WTC11 (cell line): Measurements from ENCODE around the gene SLC25A30. TPM values are rescaled to one million over a fixed set of nuclear protein-coding genes. Genes with fewer than 3 reads are reported as not detected.

Experiments
- ATAC-seq: fragments of 200-7000 bp; cut with Tn5 transposase; 2 replicates; pipeline ENCODE4 v1.10.0; 2021; ENCODE audit warnings: mild to moderate bottlenecking, moderate library complexity
- CTCF ChIA-PET: fragments of 300-600 bp; sonication (Branson Sonifier 250); formaldehyde crosslinking; loops from one replicate; lab custom pipeline; 2021; ENCODE audit warnings: antibody characterized with exemption; lab: Charles Lee
- POLR2A ChIA-PET: fragments of 350-600 bp; sonication (Branson Sonifier 250); formaldehyde crosslinking; loops from one replicate; lab custom pipeline; 2021; ENCODE audit warnings: antibody characterized with exemption; lab: Charles Lee
- DNase-seq: peaks from one replicate; pipeline ENCODE4 v3.0.0; 2021; ENCODE audit warnings: low spot score
- H3K27ac Mint-ChIP-seq: 2 replicates; pipeline ENCODE4 v1.8.0; 2021; ENCODE audit warnings: mixed read lengths
- H3K27me3 Mint-ChIP-seq: 2 replicates; pipeline ENCODE4 v1.8.0; 2021; ENCODE audit warnings: low read depth, mild to moderate bottlenecking, moderate library complexity, mixed read lengths
- H3K36me3 Mint-ChIP-seq: 2 replicates; pipeline ENCODE4 v1.8.0; 2021; ENCODE audit warnings: mixed read lengths
- H3K4me1 Mint-ChIP-seq: 2 replicates; pipeline ENCODE4 v1.8.0; 2022; ENCODE audit warnings: mixed read lengths
- H3K4me3 Mint-ChIP-seq: 2 replicates; pipeline ENCODE4 v1.8.0; 2021; ENCODE audit warnings: mild to moderate bottlenecking, moderate library complexity, mixed read lengths
- H3K9me3 Mint-ChIP-seq: 2 replicates; pipeline ENCODE4 v1.8.0; 2021; ENCODE audit warnings: mixed read lengths
- ATF1 ChIP-seq: sonication (generic); formaldehyde crosslinking; IDR thresholded peaks from 2 replicates; pipeline ENCODE4 v1.8.1; 2023; ENCODE audit warnings: mild to moderate bottlenecking, moderate library complexity, missing genetic modification reagents
- CREM ChIP-seq: sonication (generic); formaldehyde crosslinking; IDR thresholded peaks from 2 replicates; pipeline ENCODE4 v1.8.1; 2022; ENCODE audit warnings: mild to moderate bottlenecking, missing genetic modification reagents, moderate library complexity
- ESRRA ChIP-seq: sonication (generic); formaldehyde crosslinking; IDR thresholded peaks from 2 replicates; pipeline ENCODE4 v1.8.1; 2022; ENCODE audit warnings: mild to moderate bottlenecking, missing genetic modification reagents, borderline replicate concordance
- FOXK1 ChIP-seq: sonication (generic); formaldehyde crosslinking; IDR thresholded peaks from 2 replicates; pipeline ENCODE4 v1.8.0; 2022; ENCODE audit warnings: mild to moderate bottlenecking, moderate library complexity, missing genetic modification reagents
- JAZF1 ChIP-seq: fragments of 250-450 bp; sonication (Bioruptor Pico); IDR thresholded peaks from 2 replicates; pipeline ENCODE4 v1.9.0; 2021; ENCODE audit warnings: moderate library complexity, mild to moderate bottlenecking, inconsistent platforms
- MYBL2 ChIP-seq: sonication (generic); formaldehyde crosslinking; IDR thresholded peaks from 2 replicates; pipeline ENCODE4 v1.8.1; 2023; ENCODE audit warnings: mild to moderate bottlenecking, moderate library complexity, missing genetic modification reagents
- NFE2L1 ChIP-seq: sonication (generic); formaldehyde crosslinking; IDR thresholded peaks from 2 replicates; pipeline ENCODE4 v1.8.1; 2023; ENCODE audit warnings: missing genetic modification reagents
- NR1H2 ChIP-seq: sonication (generic); formaldehyde crosslinking; IDR thresholded peaks from 2 replicates; pipeline ENCODE4 v1.9.0; 2021; ENCODE audit warnings: mild to moderate bottlenecking, moderate library complexity, missing genetic modification reagents
- NR3C1 ChIP-seq: sonication (generic); formaldehyde crosslinking; conservative IDR thresholded peaks from 2 replicates; pipeline ENCODE4 v1.8.1; 2023; ENCODE audit warnings: low read depth, mild to moderate bottlenecking, missing genetic modification reagents
- OVOL2 ChIP-seq: fragments of 250-450 bp; sonication (Bioruptor Pico); IDR thresholded peaks from 2 replicates; pipeline ENCODE4 v1.9.0; 2021; ENCODE audit warnings: mild to moderate bottlenecking, borderline replicate concordance
- PRRX2 ChIP-seq: fragments of 250-450 bp; sonication (Bioruptor Pico); IDR thresholded peaks from 2 replicates; pipeline ENCODE4 v1.8.0; 2021; ENCODE audit warnings: mild to moderate bottlenecking
- RORB ChIP-seq: fragments of 250-450 bp; sonication (Bioruptor Pico); IDR thresholded peaks from 2 replicates; pipeline ENCODE4 v1.9.0; 2021; ENCODE audit warnings: mild to moderate bottlenecking
- SMAD3 ChIP-seq: sonication (generic); formaldehyde crosslinking; IDR thresholded peaks from 2 replicates; pipeline ENCODE4 v1.8.0; 2022; ENCODE audit warnings: missing genetic modification reagents, mild to moderate bottlenecking, borderline replicate concordance
- SMAD4 ChIP-seq: sonication (generic); formaldehyde crosslinking; IDR thresholded peaks from 2 replicates; pipeline ENCODE4 v1.8.0; 2022; ENCODE audit warnings: mild to moderate bottlenecking, missing genetic modification reagents
- SP1 ChIP-seq: sonication (generic); formaldehyde crosslinking; conservative IDR thresholded peaks from 2 replicates; pipeline ENCODE4 v1.8.1; 2022; ENCODE audit warnings: missing genetic modification reagents
- TEAD4 ChIP-seq: sonication (generic); formaldehyde crosslinking; IDR thresholded peaks from 2 replicates; pipeline ENCODE4 v1.8.0; 2022; ENCODE audit warnings: mild to moderate bottlenecking, missing genetic modification reagents
- ZNF121 ChIP-seq: sonication (generic); formaldehyde crosslinking; IDR thresholded peaks from 2 replicates; pipeline ENCODE4 v1.8.0; 2023; ENCODE audit warnings: missing genetic modification reagents
- ZNF138 ChIP-seq: sonication (generic); formaldehyde crosslinking; conservative IDR thresholded peaks from 2 replicates; pipeline ENCODE4 v1.8.1; 2022; ENCODE audit warnings: mild to moderate bottlenecking, moderate library complexity, missing genetic modification reagents
- total RNA-seq: library from RNA; stranded (reverse); gene quantifications from 3 replicates; pipeline ENCODE4 v1.2.3, GENCODE V29; 2021
- TF ChIP-seq, protein P1 (sequence below): fragments of 250-450 bp; sonication (Bioruptor Pico); conservative IDR thresholded peaks from 2 replicates; pipeline ENCODE4 v1.9.0; 2021; ENCODE audit warnings: mild to moderate bottlenecking
- TF ChIP-seq, protein P2 (sequence below): fragments of 200-600 bp; IDR thresholded peaks from 2 replicates; pipeline ENCODE4 v1.8.0; 2022; ENCODE audit warnings: antibody characterized with exemption
- TF ChIP-seq, protein P3 (sequence below): sonication (generic); formaldehyde crosslinking; IDR thresholded peaks from 2 replicates; pipeline ENCODE4 v1.8.1; 2023; ENCODE audit warnings: mild to moderate bottlenecking, missing genetic modification reagents, moderate library complexity
- TF ChIP-seq, protein P4 (sequence below): sonication (generic); formaldehyde crosslinking; IDR thresholded peaks from 2 replicates; pipeline ENCODE4 v1.8.0; 2023; ENCODE audit warnings: missing genetic modification reagents
- TF ChIP-seq, protein P5 (sequence below): sonication (generic); formaldehyde crosslinking; IDR thresholded peaks from 2 replicates; pipeline ENCODE4 v1.8.0; 2022; ENCODE audit warnings: mild to moderate bottlenecking, missing genetic modification reagents
- TF ChIP-seq, protein P6 (sequence below): sonication (generic); formaldehyde crosslinking; IDR thresholded peaks from 2 replicates; pipeline ENCODE4 v1.8.1; 2023; ENCODE audit warnings: mild to moderate bottlenecking, missing genetic modification reagents, borderline replicate concordance
- TF ChIP-seq, protein P7 (sequence below): sonication (generic); formaldehyde crosslinking; IDR thresholded peaks from 2 replicates; pipeline ENCODE4 v1.8.1; 2022; ENCODE audit warnings: mild to moderate bottlenecking, moderate library complexity, missing genetic modification reagents

The SLC25A30 gene
- total RNA-seq, 1 experiment from 2014 or later, result 8.2 TPM

DNA sequence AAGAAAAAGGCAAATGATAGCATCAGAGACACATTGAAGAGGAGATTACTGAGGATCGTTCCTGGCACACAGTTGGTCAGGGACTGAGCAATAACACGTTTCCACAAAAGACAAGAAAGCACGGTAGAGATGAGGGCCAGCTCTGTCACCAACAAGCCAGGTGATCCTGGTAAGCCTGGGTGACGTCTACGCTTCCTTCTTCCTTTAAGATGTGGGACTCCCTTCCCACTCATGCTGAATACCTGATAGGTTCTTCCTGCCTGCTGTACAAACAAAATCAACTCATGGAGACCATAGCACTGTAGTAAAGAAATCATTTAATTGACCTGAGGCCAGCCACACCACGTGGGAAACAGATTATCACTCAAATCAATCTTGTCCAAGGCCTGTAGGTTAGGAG lies 26.9 kb upstream of the SLC25A30 start:
- ATAC-seq, result no peak
- CTCF ChIA-PET, result no interaction called here
- no peaks in the 10 kb centered on the region for H3K36me3 Mint-ChIP-seq
- 0 out of 2 replicates have a peak, but pooled peaks cover 3% of the 10 kb centered on the region for H3K27me3 Mint-ChIP-seq
- POLR2A ChIA-PET, result no interaction called here
- no peak for DNase-seq
- H3K4me3 Mint-ChIP-seq, result no peak overlapping the region
- H3K27ac Mint-ChIP-seq, result no peak overlapping the region
- no peaks in the 10 kb centered on the region for H3K9me3 Mint-ChIP-seq
- TF ChIP-seq, protein P1, sequence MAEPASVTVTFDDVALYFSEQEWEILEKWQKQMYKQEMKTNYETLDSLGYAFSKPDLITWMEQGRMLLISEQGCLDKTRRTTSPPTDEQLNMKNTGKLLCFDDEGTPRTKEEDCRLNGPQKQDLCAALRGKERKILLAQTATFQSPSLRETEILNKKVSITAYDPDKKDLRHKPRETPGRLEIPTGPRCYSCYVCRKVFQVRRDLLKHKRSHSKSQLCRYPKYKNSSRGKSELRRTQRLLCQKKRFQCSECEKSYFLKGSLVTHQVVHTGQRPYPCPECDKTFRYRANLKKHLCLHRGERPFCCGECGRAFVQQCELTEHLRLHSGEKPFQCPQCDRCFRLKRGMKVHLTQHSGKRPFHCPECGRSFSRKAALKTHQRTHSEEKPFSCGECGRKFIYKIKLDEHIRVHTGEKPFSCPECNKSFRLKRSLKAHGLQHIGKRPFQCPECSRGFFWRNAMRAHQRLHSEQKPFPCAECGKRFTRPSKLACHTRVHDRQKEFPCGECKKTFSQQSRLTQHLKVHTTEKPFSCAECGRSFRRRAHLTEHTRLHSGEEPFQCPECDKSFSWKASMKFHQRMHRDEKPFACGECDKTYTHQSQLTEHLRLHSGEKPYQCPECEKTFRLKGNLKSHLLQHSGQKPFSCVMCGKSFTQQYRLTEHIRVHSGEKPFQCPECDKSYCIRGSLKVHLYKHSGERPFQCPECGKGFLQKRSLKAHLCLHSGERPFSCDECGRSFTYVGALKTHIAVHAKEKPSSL (CRISPR knock-in tag), result no peak
- TF ChIP-seq OVOL2 (CRISPR knock-in tag) (no peak), PRRX2 (CRISPR knock-in tag) (no peak), NR1H2 (CRISPR knock-in tag) (no peak), ZNF121 (CRISPR knock-in tag) (no peak), NR3C1 (CRISPR knock-in tag) (no peak), CREM (CRISPR knock-in tag) (no peak), JAZF1 (CRISPR knock-in tag) (no peak), RORB (no peak), ESRRA (CRISPR knock-in tag) (no peak), TEAD4 (CRISPR knock-in tag) (no peak), NFE2L1 (CRISPR knock-in tag) (no peak)
- TF ChIP-seq, protein P2, sequence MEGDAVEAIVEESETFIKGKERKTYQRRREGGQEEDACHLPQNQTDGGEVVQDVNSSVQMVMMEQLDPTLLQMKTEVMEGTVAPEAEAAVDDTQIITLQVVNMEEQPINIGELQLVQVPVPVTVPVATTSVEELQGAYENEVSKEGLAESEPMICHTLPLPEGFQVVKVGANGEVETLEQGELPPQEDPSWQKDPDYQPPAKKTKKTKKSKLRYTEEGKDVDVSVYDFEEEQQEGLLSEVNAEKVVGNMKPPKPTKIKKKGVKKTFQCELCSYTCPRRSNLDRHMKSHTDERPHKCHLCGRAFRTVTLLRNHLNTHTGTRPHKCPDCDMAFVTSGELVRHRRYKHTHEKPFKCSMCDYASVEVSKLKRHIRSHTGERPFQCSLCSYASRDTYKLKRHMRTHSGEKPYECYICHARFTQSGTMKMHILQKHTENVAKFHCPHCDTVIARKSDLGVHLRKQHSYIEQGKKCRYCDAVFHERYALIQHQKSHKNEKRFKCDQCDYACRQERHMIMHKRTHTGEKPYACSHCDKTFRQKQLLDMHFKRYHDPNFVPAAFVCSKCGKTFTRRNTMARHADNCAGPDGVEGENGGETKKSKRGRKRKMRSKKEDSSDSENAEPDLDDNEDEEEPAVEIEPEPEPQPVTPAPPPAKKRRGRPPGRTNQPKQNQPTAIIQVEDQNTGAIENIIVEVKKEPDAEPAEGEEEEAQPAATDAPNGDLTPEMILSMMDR, result no peak
- TF ChIP-seq, protein P3, sequence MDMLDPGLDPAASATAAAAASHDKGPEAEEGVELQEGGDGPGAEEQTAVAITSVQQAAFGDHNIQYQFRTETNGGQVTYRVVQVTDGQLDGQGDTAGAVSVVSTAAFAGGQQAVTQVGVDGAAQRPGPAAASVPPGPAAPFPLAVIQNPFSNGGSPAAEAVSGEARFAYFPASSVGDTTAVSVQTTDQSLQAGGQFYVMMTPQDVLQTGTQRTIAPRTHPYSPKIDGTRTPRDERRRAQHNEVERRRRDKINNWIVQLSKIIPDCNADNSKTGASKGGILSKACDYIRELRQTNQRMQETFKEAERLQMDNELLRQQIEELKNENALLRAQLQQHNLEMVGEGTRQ (CRISPR knock-in tag), result no peak
- TF ChIP-seq, protein P4, sequence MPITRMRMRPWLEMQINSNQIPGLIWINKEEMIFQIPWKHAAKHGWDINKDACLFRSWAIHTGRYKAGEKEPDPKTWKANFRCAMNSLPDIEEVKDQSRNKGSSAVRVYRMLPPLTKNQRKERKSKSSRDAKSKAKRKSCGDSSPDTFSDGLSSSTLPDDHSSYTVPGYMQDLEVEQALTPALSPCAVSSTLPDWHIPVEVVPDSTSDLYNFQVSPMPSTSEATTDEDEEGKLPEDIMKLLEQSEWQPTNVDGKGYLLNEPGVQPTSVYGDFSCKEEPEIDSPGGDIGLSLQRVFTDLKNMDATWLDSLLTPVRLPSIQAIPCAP (CRISPR knock-in tag), result no peak
- H3K4me1 Mint-ChIP-seq, result peaks cover 19% of the 10 kb centered on the region

DNA sequence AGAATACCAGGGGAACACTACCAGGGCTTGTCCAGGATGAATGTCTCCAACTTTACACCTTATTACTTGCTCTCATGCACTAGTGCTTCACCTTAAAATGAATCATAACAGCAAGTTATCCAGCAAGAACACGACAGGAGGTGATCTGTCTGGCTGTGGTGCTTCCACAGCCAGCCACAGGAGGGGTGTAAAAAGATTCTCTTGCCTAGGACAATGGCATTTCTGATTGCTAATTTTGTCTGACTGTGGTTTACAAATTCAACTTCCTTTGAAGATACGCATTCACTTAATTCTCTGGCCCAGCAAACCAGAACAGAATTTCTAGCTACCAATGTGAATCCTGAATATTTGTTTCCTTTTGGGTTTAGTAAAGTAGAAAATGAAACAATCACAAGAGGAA lies 23.5 kb upstream of the SLC25A30 start:
- no peak overlapping the region for H3K4me3 Mint-ChIP-seq
- POLR2A ChIA-PET, result no interaction called here
- DNase-seq (no peak), ATAC-seq (no peak)
- peaks cover 11% of the 10 kb centered on the region for H3K4me1 Mint-ChIP-seq
- H3K36me3 Mint-ChIP-seq, result no peaks in the 10 kb centered on the region
- no peaks in the 10 kb centered on the region for H3K9me3 Mint-ChIP-seq
- CTCF ChIA-PET, result no interaction called here
- 0 out of 2 replicates have a peak, but pooled peaks cover 3% of the 10 kb centered on the region for H3K27me3 Mint-ChIP-seq
- no peak overlapping the region for H3K27ac Mint-ChIP-seq
- TF ChIP-seq ATF1 (CRISPR knock-in tag), result no peak
- no peak for TF ChIP-seq PRRX2 (CRISPR knock-in tag)
- TF ChIP-seq, protein P5, sequence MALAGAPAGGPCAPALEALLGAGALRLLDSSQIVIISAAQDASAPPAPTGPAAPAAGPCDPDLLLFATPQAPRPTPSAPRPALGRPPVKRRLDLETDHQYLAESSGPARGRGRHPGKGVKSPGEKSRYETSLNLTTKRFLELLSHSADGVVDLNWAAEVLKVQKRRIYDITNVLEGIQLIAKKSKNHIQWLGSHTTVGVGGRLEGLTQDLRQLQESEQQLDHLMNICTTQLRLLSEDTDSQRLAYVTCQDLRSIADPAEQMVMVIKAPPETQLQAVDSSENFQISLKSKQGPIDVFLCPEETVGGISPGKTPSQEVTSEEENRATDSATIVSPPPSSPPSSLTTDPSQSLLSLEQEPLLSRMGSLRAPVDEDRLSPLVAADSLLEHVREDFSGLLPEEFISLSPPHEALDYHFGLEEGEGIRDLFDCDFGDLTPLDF (CRISPR knock-in tag), result no peak
- TF ChIP-seq JAZF1 (CRISPR knock-in tag), result no peak
- TF ChIP-seq, protein P3 (CRISPR knock-in tag), result no peak
- no peak for TF ChIP-seq SMAD4 (CRISPR knock-in tag)
- TF ChIP-seq, protein P6, sequence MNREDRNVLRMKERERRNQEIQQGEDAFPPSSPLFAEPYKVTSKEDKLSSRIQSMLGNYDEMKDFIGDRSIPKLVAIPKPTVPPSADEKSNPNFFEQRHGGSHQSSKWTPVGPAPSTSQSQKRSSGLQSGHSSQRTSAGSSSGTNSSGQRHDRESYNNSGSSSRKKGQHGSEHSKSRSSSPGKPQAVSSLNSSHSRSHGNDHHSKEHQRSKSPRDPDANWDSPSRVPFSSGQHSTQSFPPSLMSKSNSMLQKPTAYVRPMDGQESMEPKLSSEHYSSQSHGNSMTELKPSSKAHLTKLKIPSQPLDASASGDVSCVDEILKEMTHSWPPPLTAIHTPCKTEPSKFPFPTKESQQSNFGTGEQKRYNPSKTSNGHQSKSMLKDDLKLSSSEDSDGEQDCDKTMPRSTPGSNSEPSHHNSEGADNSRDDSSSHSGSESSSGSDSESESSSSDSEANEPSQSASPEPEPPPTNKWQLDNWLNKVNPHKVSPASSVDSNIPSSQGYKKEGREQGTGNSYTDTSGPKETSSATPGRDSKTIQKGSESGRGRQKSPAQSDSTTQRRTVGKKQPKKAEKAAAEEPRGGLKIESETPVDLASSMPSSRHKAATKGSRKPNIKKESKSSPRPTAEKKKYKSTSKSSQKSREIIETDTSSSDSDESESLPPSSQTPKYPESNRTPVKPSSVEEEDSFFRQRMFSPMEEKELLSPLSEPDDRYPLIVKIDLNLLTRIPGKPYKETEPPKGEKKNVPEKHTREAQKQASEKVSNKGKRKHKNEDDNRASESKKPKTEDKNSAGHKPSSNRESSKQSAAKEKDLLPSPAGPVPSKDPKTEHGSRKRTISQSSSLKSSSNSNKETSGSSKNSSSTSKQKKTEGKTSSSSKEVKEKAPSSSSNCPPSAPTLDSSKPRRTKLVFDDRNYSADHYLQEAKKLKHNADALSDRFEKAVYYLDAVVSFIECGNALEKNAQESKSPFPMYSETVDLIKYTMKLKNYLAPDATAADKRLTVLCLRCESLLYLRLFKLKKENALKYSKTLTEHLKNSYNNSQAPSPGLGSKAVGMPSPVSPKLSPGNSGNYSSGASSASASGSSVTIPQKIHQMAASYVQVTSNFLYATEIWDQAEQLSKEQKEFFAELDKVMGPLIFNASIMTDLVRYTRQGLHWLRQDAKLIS (CRISPR knock-in tag), result no peak
- no peak for TF ChIP-seq SP1 (CRISPR knock-in tag)
- no peak for TF ChIP-seq ZNF138 (CRISPR knock-in tag)
- TF ChIP-seq SMAD3 (CRISPR knock-in tag), result no peak
- TF ChIP-seq FOXK1, result no peak
- TF ChIP-seq MYBL2 (CRISPR knock-in tag), result no peak
- TF ChIP-seq, protein P7, sequence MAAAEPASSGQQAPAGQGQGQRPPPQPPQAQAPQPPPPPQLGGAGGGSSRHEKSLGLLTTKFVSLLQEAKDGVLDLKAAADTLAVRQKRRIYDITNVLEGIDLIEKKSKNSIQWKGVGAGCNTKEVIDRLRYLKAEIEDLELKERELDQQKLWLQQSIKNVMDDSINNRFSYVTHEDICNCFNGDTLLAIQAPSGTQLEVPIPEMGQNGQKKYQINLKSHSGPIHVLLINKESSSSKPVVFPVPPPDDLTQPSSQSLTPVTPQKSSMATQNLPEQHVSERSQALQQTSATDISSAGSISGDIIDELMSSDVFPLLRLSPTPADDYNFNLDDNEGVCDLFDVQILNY (CRISPR knock-in tag), result no peak
